ENCODE measurements around the gene ADCY3. TPM values are rescaled to one million over a fixed set of nuclear protein-coding genes. Genes with fewer than 3 reads are reported as not detected.

Gene ADCY3
- total RNA-seq, 1 donor from 2014 or later = 140 TPM

- Histone ChIP-seq H3K4me3 (no peak overlapping the region), H3K9me3 (no peaks in the 10 kb centered on the region), H3K36me3 (no peaks in the 10 kb centered on the region), H3K27ac (no peak overlapping the region), H3K27me3 (no peaks in the 10 kb centered on the region), H3K4me1 (no peaks in the 10 kb centered on the region)
- intact Hi-C loops (cut with DNase I) = no loop called here
- DNase-seq (ENCODE audit: low spot score in 2 of 2) = no peak
- TF ChIP-seq CTCF (IDR thresholded peaks at IDR 0.05) = no peak
These were observed 56.4 kb downstream of the ADCY3 start for GRCh38 chr2:24863641-24864040.

- Histone ChIP-seq H3K4me1 (peaks cover 0 to 6% of the 10 kb centered on the region in 2 donors), H3K9me3 (no peaks in the 10 kb centered on the region), H3K27me3 (no peaks in the 10 kb centered on the region), H3K27ac (peak overlapping the region in 1 of 2 donors; percentile 51), H3K36me3 (no peaks in the 10 kb centered on the region), H3K4me3 (no peak overlapping the region)
- DNase-seq (ENCODE audit: low spot score in 2 of 2) = no peak
- TF ChIP-seq CTCF (IDR thresholded peaks at IDR 0.05) = no peak
- intact Hi-C loops (cut with DNase I) = no loop called here
These were observed 58.5 kb downstream of the ADCY3 start for GRCh38 chr2:24861500-24861899.

GRCh38 chr2:24860631-24861030, 59.4 kb downstream of the ADCY3 start:
- Histone ChIP-seq H3K27ac (no peak overlapping the region), H3K27me3 (no peaks in the 10 kb centered on the region), H3K9me3 (no peaks in the 10 kb centered on the region), H3K36me3 (no peaks in the 10 kb centered on the region), H3K4me1 (peaks cover 0 to 15% of the 10 kb centered on the region in 2 donors), H3K4me3 (no peak overlapping the region)
- intact Hi-C loops (cut with DNase I) = no loop called here
- no peak for TF ChIP-seq CTCF (IDR thresholded peaks at IDR 0.05)
- no peak for DNase-seq (ENCODE audit: low spot score in 2 of 2)

GRCh38 chr2:24859968-24860600, 60.0 kb downstream of the ADCY3 start:
- H3K27ac ChIP-seq = no peak overlapping the region
- H3K9me3 ChIP-seq = no peaks in the 10 kb centered on the region
- intact Hi-C loops (cut with DNase I) = no loop called here
- no peak overlapping the region for H3K4me3 ChIP-seq
- H3K4me1 ChIP-seq = peaks cover 0 to 20% of the 10 kb centered on the region in 2 donors
- no peaks in the 10 kb centered on the region for H3K36me3 ChIP-seq
- no peak for DNase-seq (ENCODE audit: low spot score in 2 of 2)
- no peaks in the 10 kb centered on the region for H3K27me3 ChIP-seq
- no peak for TF ChIP-seq CTCF (IDR thresholded peaks at IDR 0.05)

GRCh38 chr2:24858996-24859395, 61.0 kb downstream of the ADCY3 start:
- peaks cover 6 to 28% of the 10 kb centered on the region in 2 donors for H3K4me1 ChIP-seq
- H3K4me3 ChIP-seq = no peak overlapping the region
- no peaks in the 10 kb centered on the region for H3K27me3 ChIP-seq
- intact Hi-C loops (cut with DNase I) = no loop called here
- DNase-seq (ENCODE audit: low spot score in 2 of 2) = no peak
- H3K36me3 ChIP-seq = no peaks in the 10 kb centered on the region
- TF ChIP-seq CTCF (IDR thresholded peaks at IDR 0.05) = no peak
- peak overlapping the region in 1 of 2 donors; percentile 33 for H3K27ac ChIP-seq
- no peaks in the 10 kb centered on the region for H3K9me3 ChIP-seq

GRCh38 chr2:24857746-24858145, 62.3 kb downstream of the ADCY3 start:
- Histone ChIP-seq H3K4me1 (peaks cover 6 to 28% of the 10 kb centered on the region in 2 donors), H3K4me3 (no peak overlapping the region), H3K27ac (peak overlapping the region in 1 of 2 donors; percentile 80), H3K36me3 (no peaks in the 10 kb centered on the region), H3K27me3 (no peaks in the 10 kb centered on the region), H3K9me3 (no peaks in the 10 kb centered on the region)
- no peak for DNase-seq (ENCODE audit: low spot score in 2 of 2)
- intact Hi-C loops (cut with DNase I) = no loop called here
- no peak for TF ChIP-seq CTCF (IDR thresholded peaks at IDR 0.05)
